Measurements from ENCODE around the gene BORCS8. TPM values are rescaled to one million over a fixed set of nuclear protein-coding genes. Genes with fewer than 3 reads are reported as not detected.
"Not testable (repeated sequence)": the region's sequence is repeated elsewhere in the genome, so short reads cannot be mapped to it uniquely, and the experiment has no call there.

BORCS8 gene
- polyA plus RNA-seq, 6 donors from 2014 or later, result 26.2 to 31.6 (median 28.2) TPM

DNA sequence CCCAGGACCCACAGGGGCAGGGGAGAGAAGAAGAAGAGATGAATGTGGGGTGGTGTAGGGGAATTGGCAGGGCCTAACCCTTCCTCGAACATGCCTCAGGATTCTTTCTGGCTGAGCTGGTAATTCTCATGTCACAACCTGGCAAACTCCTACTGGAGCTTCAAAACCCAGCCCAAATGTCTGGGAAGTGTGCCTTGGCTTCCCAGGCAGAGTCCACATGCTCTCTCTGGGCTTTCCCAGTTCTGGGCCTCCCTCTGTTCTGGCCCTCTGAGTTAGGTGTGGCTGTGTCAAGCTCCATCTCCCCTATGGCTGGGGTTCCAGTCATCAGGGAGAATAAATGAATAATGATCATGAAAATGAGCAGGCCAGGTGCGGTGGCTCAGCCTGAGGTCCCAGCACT, 42.5 kb downstream of the BORCS8 start:
- H3K4me1 Mint-ChIP-seq, result peaks cover 13 to 25% (median 17%) of the 10 kb centered on the region in 3 donors
- H3K27ac Mint-ChIP-seq, result no peak overlapping the region
- H3K4me3 Mint-ChIP-seq, result no peak overlapping the region
- ATAC-seq (ENCODE audit: low read depth in 2 of 2) (no peak), DNase-seq (no peak)
- no peaks in the 10 kb centered on the region for H3K36me3 Mint-ChIP-seq
- H3K9me3 Mint-ChIP-seq, result no peaks in the 10 kb centered on the region
- no peaks in the 10 kb centered on the region for H3K27me3 Mint-ChIP-seq

DNA sequence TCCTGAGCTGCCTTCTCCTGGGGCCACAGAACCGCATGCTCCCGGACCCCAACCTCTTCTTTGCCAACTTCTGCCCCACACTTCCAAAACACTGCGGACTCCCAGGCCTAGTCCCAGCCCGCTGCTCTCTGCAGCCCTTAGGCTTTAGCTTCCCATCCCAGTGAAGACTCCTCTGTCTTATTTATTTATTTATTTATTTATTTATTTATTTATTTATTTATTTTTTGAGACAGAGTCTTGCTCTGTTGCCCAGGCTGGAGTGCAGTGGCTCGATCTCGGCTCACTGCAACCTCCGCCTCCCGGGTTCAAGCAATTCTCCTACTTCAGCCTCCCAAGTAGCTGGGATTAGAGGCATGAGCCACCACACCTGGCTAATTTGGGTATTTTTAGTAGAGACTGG, 43.4 kb downstream of the BORCS8 start:
- H3K4me3 Mint-ChIP-seq; H3K27ac Mint-ChIP-seq; H3K9me3 Mint-ChIP-seq; ATAC-seq (ENCODE audit: low read depth in 2 of 2); H3K27me3 Mint-ChIP-seq; H3K36me3 Mint-ChIP-seq; DNase-seq: not testable (repeated sequence)
- peaks cover 13 to 24% (median 16%) of the 10 kb centered on the region in 3 donors for H3K4me1 Mint-ChIP-seq

DNA sequence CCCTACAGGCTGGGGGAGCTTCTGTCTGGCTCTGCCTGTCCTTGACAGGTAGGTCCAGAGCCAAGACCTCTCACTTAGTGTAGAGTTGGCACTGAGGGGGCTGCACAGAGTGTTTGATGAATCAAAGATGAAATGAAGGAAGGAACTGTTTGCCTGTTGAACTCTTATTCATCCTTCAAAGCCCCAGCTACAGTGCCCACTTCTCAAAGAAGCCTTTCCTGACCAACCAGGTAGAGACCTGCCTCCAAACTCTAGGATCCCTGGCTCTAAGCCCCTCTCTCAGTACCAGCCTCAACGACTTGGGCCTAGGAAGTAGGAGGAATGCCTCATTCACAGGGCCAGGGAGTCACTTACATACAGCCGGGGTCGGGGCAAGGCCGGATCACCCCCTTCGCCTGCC, 44.6 kb downstream of the BORCS8 start:
- peaks cover 13 to 16% (median 16%) of the 10 kb centered on the region in 3 donors for H3K4me1 Mint-ChIP-seq
- no peak overlapping the region for H3K27ac Mint-ChIP-seq
- no peak overlapping the region for H3K4me3 Mint-ChIP-seq
- no peak for DNase-seq
- H3K27me3 Mint-ChIP-seq, result no peaks in the 10 kb centered on the region
- H3K9me3 Mint-ChIP-seq, result no peaks in the 10 kb centered on the region
- ATAC-seq (ENCODE audit: low read depth in 2 of 2), result no peak
- no peaks in the 10 kb centered on the region for H3K36me3 Mint-ChIP-seq

DNA sequence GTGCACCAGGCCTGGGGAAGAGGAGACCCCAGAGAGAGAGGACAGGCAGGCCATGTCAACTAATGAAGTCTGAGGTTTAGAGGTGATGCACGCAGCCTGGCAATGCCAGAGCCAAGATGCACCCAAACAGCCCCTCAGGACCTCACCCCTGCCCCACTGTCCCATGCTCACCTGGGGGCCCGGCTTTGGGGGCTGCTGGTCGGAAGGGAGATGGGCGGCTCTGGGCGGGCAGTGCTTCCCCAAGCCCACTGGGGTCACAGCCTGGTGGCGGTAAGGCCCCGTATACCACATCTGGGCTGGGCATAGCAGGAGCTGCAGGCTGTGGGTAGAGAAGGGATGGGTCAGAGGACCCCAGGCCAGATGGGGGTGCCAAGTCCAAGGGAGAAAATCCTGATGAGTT, 45.1 kb downstream of the BORCS8 start:
- H3K27ac Mint-ChIP-seq, result no peak overlapping the region
- DNase-seq (no peak), ATAC-seq (ENCODE audit: low read depth in 2 of 2) (no peak)
- no peaks in the 10 kb centered on the region for H3K36me3 Mint-ChIP-seq
- no peaks in the 10 kb centered on the region for H3K27me3 Mint-ChIP-seq
- no peak overlapping the region for H3K4me3 Mint-ChIP-seq
- H3K4me1 Mint-ChIP-seq, result peaks cover 12 to 16% (median 13%) of the 10 kb centered on the region in 3 donors
- H3K9me3 Mint-ChIP-seq, result no peaks in the 10 kb centered on the region

DNA sequence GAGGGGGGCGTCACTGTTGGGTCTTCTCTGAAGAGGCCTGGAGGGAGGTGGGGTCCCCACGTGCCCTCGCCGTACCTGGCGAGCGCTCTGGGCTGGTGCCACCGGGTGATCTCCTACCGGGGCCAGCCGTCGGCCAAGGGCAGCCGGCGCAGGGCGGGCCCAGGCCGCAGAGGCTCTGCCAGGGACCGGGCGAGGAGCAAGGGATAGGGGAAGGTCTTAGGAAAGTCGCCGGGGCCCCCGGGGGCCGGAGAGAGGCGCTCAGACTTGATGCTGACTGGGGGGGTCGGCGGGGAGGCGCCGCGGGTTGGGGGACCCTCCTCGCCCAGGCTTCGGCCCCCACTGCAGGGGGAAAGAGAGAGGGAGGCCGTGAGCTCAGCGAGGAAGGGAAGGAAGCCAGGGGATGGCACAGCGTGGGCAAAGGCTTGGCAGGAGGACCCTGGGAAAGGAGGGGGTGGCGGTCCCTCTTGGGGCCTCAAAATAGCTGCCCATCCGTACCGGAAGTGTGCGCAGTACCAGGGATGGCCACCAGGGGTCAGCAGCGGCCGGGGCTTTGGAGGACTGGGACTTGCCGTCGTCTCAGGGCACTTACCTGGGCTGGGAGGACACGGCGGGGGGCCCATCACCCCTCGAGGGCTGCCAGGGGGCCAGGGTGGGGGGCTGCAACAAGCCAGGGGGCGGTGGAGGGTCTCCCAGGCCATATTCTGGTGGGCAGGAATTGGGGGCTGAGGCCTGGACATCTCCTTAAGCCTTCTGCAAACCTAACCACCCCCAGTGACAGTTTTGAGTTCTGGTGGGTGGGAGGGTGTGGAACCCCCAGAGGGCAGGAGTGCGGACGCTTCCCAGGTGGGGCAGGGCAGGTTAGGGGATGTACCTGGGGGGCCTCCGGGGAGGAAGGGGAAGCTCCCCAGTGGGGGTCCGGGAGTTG, 46.0 kb downstream of the BORCS8 start:
- no peaks in the 10 kb centered on the region for H3K27me3 Mint-ChIP-seq
- peak overlapping the region in 1 of 8 donors; percentile 33 for H3K4me3 Mint-ChIP-seq
- peaks cover 2 to 8% (median 5%) of the 10 kb centered on the region in 3 donors for H3K4me1 Mint-ChIP-seq
- no peaks in the 10 kb centered on the region for H3K36me3 Mint-ChIP-seq
- H3K9me3 Mint-ChIP-seq, result no peaks in the 10 kb centered on the region
- peak; percentile 86 to 91 for ATAC-seq (ENCODE audit: low read depth in 2 of 2)
- H3K27ac Mint-ChIP-seq, result peak overlapping the region in 2 of 6 donors; percentile 60 to 81
- peak; percentile 82 for DNase-seq

DNA sequence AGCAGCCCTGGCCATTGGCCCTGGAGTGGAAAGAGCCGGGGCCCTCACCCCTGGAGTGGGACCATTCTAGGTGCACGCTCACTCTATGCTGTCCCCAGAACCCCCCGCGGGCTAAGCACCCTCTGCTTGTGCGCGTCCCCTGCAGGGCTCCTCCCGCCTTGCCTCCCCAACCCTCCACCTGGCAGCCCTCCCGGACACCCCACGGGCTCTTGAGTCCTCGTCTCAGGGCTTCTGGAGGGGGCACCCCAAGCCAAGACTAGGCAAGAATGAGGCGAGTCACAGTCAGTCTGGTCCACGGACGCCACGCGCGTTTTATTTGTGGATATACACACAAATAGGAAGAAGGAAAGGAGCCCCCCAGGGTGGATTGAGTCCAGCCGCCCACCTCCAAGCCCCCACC, 46.7 kb downstream of the BORCS8 start:
- ATAC-seq (ENCODE audit: low read depth in 2 of 2) (no peak), DNase-seq (no peak)
- Mint-ChIP-seq H3K9me3 (no peaks in the 10 kb centered on the region), H3K27me3 (no peaks in the 10 kb centered on the region), H3K36me3 (no peaks in the 10 kb centered on the region), H3K4me1 (peaks cover 0 to 4% (median 3%) of the 10 kb centered on the region in 3 donors), H3K4me3 (peak overlapping the region in 1 of 8 donors; percentile 72), H3K27ac (peak overlapping the region in 2 of 6 donors; percentile 60 to 81)

DNA sequence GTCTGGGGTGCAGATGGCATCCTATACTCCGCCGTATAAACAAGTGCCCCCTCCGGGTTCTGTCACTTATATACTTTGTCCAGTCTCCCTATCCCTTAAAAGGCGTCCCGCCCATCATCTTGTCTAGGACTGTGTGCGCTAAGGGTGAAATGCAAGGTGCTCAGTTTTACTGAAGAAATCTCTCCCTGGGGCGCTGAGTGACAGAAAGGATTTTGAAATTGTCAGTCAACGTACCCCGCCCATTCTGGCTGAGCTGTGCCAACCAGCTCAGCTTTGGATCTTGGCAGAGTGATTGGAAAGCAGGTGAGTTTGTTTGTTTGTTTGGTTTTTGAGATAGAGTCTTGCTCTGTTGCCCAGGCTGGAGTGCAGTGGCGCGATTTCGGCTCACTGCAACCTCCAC, 49.6 kb downstream of the BORCS8 start:
- H3K36me3 Mint-ChIP-seq, result no peaks in the 10 kb centered on the region
- H3K27ac Mint-ChIP-seq, result no peak overlapping the region
- no peak overlapping the region for H3K4me3 Mint-ChIP-seq
- no peak for DNase-seq
- no peaks in the 10 kb centered on the region for H3K27me3 Mint-ChIP-seq
- H3K4me1 Mint-ChIP-seq, result peaks cover 16 to 31% (median 16%) of the 10 kb centered on the region in 3 donors
- no peaks in the 10 kb centered on the region for H3K9me3 Mint-ChIP-seq
- ATAC-seq (ENCODE audit: low read depth in 2 of 2), result no peak

DNA sequence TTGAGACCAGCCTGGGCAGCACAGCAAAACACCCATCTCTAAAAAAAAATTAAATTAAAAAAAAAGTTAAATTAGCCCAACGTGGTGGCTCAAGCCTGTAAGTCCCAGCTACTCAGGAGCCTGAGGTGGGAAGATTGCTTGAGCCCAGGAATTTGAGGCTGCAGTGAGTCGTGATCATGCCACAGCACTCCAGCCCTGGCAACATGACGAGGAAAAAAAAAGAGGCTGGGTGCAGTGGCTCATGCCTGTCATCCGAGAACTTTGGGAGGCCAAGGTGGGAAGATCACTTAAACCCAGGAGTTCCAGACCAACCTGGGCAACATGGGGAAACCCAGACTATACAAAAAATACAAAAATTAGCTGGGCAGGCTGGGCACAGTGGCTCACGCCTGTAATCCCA, 51.5 kb downstream of the BORCS8 start:
- DNase-seq (no peak), ATAC-seq (ENCODE audit: low read depth in 2 of 2) (no peak)
- no peak overlapping the region for H3K27ac Mint-ChIP-seq
- no peaks in the 10 kb centered on the region for H3K9me3 Mint-ChIP-seq
- no peaks in the 10 kb centered on the region for H3K36me3 Mint-ChIP-seq
- H3K27me3 Mint-ChIP-seq, result no peaks in the 10 kb centered on the region
- H3K4me3 Mint-ChIP-seq, result no peak overlapping the region
- peaks cover 22 to 35% (median 23%) of the 10 kb centered on the region in 3 donors for H3K4me1 Mint-ChIP-seq

DNA sequence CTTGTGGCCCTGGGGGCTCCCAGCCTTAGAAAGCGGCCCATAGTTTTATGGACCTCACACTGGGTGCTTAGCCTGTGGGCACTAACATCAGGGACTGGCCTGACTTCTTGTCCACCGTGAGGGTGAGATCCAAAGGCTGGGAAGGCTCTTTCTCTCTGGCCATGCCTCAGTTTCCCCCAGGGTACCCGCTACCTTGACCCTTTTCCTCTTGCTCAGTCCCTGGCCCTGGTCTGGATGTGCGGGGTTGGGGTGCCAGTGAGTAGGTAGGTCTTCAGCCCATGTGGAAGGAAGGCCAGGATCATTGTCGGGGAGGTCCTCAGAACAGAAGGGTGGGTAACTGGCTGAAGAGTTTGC, 52.1 kb downstream of the BORCS8 start:
- ATAC-seq (ENCODE audit: low read depth in 2 of 2), result no peak
- Mint-ChIP-seq H3K4me3 (peak overlapping the region in 2 of 8 donors; percentile 66 to 74), H3K4me1 (peaks cover 23 to 35% (median 28%) of the 10 kb centered on the region in 3 donors), H3K9me3 (no peaks in the 10 kb centered on the region), H3K27me3 (no peaks in the 10 kb centered on the region), H3K36me3 (no peaks in the 10 kb centered on the region), H3K27ac (peak overlapping the region in 1 of 6 donors; percentile 92)
- DNase-seq, result no peak

DNA sequence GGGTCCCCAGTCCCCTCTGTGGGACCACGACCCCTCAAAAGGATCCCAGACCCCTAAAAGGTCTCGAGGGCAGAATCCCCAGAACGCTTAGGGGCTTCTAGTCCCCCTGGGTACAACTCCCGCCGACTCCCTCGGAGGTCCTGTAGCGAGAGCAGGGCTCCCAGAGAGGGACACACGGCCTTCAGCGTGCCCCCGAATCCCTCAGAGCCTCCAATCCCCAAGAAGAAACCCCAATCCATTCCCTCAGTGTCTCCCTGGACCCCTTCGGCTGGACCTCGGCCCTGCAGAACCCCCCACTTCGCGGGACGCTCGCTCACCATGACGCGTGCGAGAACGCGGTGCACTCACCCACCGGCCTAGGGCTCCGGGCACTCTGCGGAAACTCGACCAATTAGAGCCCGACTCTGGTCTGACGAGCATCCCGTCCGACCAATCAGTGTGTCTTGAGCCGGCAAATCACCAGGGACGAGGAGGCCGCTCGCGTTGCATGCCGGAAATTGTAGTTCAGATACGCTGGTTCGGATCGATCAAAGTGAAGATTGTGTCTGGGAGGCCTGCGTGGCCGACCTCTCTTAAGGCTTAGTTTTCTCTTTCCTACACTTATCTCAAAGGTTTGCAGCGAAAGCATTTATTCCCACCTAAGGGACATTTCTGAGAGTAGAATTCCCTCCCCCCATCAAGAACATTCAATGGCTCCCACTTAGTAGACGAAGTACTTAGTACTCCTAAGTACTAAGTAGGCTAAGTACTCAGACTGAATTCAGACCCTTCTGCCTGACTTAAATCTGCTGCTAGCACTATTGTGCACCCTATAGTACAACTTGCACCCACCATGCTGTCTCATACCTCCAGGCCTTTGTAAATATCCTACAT, 53.6 kb downstream of the BORCS8 start, which contains the start of gene TMEM161A:
Gene TMEM161A (minus strand): TSS at position 370 of the 873 bp plus-strand sequence. CDS start 50 bp downstream, at position 320.
- H3K9me3 Mint-ChIP-seq, result no peaks in the 10 kb centered on the region
- peak within 1 kb of the TSS; percentile 87 to 100 (median 99) for H3K4me3 Mint-ChIP-seq
- DNase-seq, result peak; percentile 91
- H3K27me3 Mint-ChIP-seq, result no peaks in the 10 kb centered on the region
- H3K4me1 Mint-ChIP-seq, result peaks cover 27 to 37% (median 32%) of the 10 kb centered on the region in 3 donors
- H3K36me3 Mint-ChIP-seq, result no peaks in the 10 kb centered on the region
- peak within 1 kb of the TSS; percentile 87 to 99 (median 96) for H3K27ac Mint-ChIP-seq
- ATAC-seq (ENCODE audit: low read depth in 2 of 2), result peak; percentile 98

DNA sequence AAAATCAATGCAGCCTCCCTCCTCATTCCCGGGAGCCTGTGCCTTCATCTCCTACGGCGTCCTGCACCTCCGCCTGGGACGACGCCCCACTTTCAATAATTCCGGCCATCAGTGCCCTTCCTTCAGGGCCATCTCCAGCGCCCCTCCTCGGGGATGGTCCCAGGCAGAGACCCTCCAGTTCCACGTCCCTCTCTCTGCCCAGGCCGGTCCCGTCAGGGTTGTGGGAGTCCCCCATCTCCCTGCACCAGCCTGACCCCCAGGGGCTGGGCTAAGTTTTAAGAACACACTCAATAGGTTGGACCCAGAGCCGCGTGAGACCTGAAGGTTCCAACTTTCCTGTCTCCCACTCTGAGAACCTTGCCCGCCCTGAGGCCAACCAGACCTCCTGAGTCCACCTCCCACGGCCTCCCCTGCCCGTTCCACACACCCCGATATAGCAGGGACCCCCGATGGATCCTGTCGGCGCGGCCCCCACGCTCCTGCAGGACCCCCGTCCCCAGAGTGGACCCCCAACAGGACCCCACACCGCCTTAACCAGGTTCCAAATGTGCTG, 54.3 kb downstream of the BORCS8 start:
- Mint-ChIP-seq H3K27ac (peak overlapping the region in 4 of 6 donors; percentile 87 to 99 (median 96)), H3K36me3 (no peaks in the 10 kb centered on the region), H3K9me3 (no peaks in the 10 kb centered on the region), H3K27me3 (no peaks in the 10 kb centered on the region), H3K4me3 (peak overlapping the region; percentile 87 to 100 (median 99)), H3K4me1 (peaks cover 27 to 37% (median 32%) of the 10 kb centered on the region in 3 donors)
- ATAC-seq (ENCODE audit: low read depth in 2 of 2) (no peak), DNase-seq (no peak)

DNA sequence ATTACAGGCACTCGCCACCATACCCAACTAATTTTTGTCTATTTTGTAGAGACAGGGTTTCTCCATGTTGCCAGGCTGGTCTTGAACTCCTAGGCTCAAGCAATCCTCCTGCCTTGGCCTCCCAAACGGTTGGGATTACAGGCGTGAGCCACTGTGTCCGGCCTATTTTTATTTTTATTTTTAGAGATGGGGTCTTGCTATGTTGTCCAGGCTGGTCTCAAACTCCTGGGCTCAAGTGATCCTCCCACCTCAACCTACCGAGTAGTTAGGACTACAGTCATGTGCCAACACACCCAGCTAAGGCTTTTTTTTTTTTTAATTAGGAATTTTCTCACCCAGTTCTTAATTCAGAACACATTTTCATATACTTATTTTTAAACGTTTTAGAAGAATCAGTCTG, 56.2 kb downstream of the BORCS8 start:
- peaks cover 27 to 37% (median 32%) of the 10 kb centered on the region in 3 donors for H3K4me1 Mint-ChIP-seq
- DNase-seq; H3K27ac Mint-ChIP-seq; H3K27me3 Mint-ChIP-seq; H3K4me3 Mint-ChIP-seq; H3K36me3 Mint-ChIP-seq; ATAC-seq (ENCODE audit: low read depth in 2 of 2); H3K9me3 Mint-ChIP-seq: not testable (repeated sequence)

DNA sequence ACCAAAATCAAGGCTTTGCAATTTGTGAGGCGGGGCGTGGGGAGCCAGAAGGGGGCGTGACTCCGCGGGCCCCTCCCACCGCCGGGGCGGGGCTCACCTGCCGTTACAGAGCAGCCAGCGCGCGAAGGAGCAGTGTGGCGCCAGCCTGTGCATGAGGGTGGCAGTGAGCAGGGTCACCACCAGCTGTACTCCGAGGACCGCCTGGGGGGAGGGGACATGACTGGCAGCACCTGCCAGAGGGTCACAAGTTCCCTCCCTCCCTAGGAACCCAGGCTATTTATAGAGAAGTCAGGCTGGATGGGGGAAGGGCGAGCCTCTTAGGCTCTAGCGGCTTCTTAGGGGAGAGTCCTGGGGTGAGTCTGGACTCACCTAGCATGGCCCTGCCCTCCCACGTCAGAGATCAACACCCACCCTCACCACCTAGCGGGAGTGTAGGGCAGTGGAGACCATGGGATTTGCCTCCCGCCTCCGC, 57.2 kb downstream of the BORCS8 start:
- Mint-ChIP-seq H3K27me3 (no peaks in the 10 kb centered on the region), H3K4me1 (peaks cover 27 to 32% (median 32%) of the 10 kb centered on the region in 3 donors), H3K9me3 (peaks cover 0 to 5% (median 2%) of the 10 kb centered on the region in 7 donors), H3K27ac (no peak overlapping the region), H3K36me3 (no peaks in the 10 kb centered on the region), H3K4me3 (peak overlapping the region in 3 of 8 donors; percentile 28 to 53 (median 41))
- ATAC-seq (ENCODE audit: low read depth in 2 of 2) (peak; percentile 26 to 42), DNase-seq (peak; percentile 44)
